HepG2 (cell line): ENCODE data around the gene MYL6B.

Experiments used
- BRCA1 ChIP-seq: sonication (generic); formaldehyde crosslinking; IDR thresholded peaks from 2 replicates; pipeline ENCODE4 v1.4.0; 2020; ENCODE audit warnings: missing genetic modification reagents
- CAMTA2 ChIP-seq: sonication (generic); formaldehyde crosslinking; IDR thresholded peaks from 2 replicates; pipeline ENCODE4 v1.4.0; 2020; ENCODE audit warnings: mild to moderate bottlenecking, missing genetic modification reagents, borderline replicate concordance
- CTCF ChIP-seq: sonication (generic); formaldehyde crosslinking; IDR thresholded peaks from 2 replicates; pipeline ENCODE4 v1.5.0; 2020; ENCODE audit warnings: mild to moderate bottlenecking, missing genetic modification reagents, moderate library complexity
- E2F5 ChIP-seq: sonication (generic); formaldehyde crosslinking; conservative IDR thresholded peaks from 2 replicates; pipeline ENCODE4 v1.4.0; 2020; ENCODE audit warnings: missing genetic modification reagents
- EP300 ChIP-seq, 3 experiments: sonication (generic) in 1 of 3; formaldehyde crosslinking in 1 of 3; IDR thresholded peaks; 2 replicates each; pipeline versions ENCODE4 v1.5.1 to v1.6.1; 2011 to 2020; ENCODE audit warnings: low read depth in 2 of 3, low read length in 2 of 3, borderline replicate concordance in 1 of 3, improper control_type of control experiment in 1 of 3, mild to moderate bottlenecking in 1 of 3, missing genetic modification reagents in 1 of 3, moderate library complexity in 1 of 3
- FOXP1 ChIP-seq, 2 experiments: fragments of 450-650 bp in 1 of 2; IDR thresholded peaks; 2 replicates each; pipeline ENCODE4 v1.6.1; 2017 to 2018; ENCODE audit warnings: antibody characterized with exemption in 1 of 2
- JUNB ChIP-seq: sonication (generic); formaldehyde crosslinking; IDR thresholded peaks from 2 replicates; pipeline ENCODE4 v1.8.0; 2022; ENCODE audit warnings: missing genetic modification reagents, mild to moderate bottlenecking, borderline replicate concordance
- PBX3 ChIP-seq: sonication (generic); formaldehyde crosslinking; IDR thresholded peaks from 2 replicates; pipeline ENCODE4 v1.8.1; 2023; ENCODE audit warnings: missing genetic modification reagents, inconsistent platforms, borderline replicate concordance
- SRF ChIP-seq: IDR thresholded peaks from 2 replicates; pipeline ENCODE4 v1.6.1; 2011; ENCODE audit warnings: mild to moderate bottlenecking, low read depth, low read length, moderate library complexity
- ZNF224 ChIP-seq: sonication (generic); formaldehyde crosslinking; IDR thresholded peaks from 2 replicates; pipeline ENCODE4 v1.5.0; 2020; ENCODE audit warnings: mild to moderate bottlenecking, missing genetic modification reagents
- ZNF550 ChIP-seq: sonication (generic); formaldehyde crosslinking; IDR thresholded peaks from 2 replicates; pipeline ENCODE4 v1.4.0; 2020; ENCODE audit warnings: mild to moderate bottlenecking, missing genetic modification reagents, borderline replicate concordance
- ZNF577 ChIP-seq: sonication (generic); formaldehyde crosslinking; IDR thresholded peaks from 2 replicates; pipeline ENCODE4 v1.4.0; 2020; ENCODE audit warnings: mild to moderate bottlenecking, low read depth, missing genetic modification reagents, borderline replicate concordance

GRCh38 chr12:56193025-56193578 is 40.7 kb downstream of the MYL6B start:
- TF ChIP-seq JUNB (CRISPR knock-in tag), result no peak
- TF ChIP-seq CAMTA2 (CRISPR knock-in tag), result no peak
- TF ChIP-seq FOXP1 (IDR thresholded peaks at IDR 0.05), result no peak
- TF ChIP-seq FOXP1 (CRISPR knock-in tag; IDR thresholded peaks at IDR 0.05), result no peak
- TF ChIP-seq SRF, result no peak
- TF ChIP-seq ZNF577 (CRISPR knock-in tag), result no peak
- no peak for TF ChIP-seq PBX3 (CRISPR knock-in tag)
- peak; percentile 85 for TF ChIP-seq CTCF (CRISPR knock-in tag)
- no peak for TF ChIP-seq BRCA1 (CRISPR knock-in tag)
- no peak for TF ChIP-seq EP300 (IDR thresholded peaks at IDR 0.05; ENCODE audit: low read depth in 2 of 2, low read length in 2 of 2)
- no peak for TF ChIP-seq EP300 (CRISPR knock-in tag; IDR thresholded peaks at IDR 0.05; ENCODE audit: borderline replicate concordance)
- no peak for TF ChIP-seq ZNF550 (CRISPR knock-in tag)
- no peak for TF ChIP-seq E2F5 (CRISPR knock-in tag)
- no peak for TF ChIP-seq ZNF224 (CRISPR knock-in tag)
